ENCODE results near the gene SNRNP200.
"Not testable (repeated sequence)": the region's sequence is repeated elsewhere in the genome, so short reads cannot be mapped to it uniquely, and the experiment has no call there.

Gene SNRNP200

GRCh38 chr2:96325041-96325883 is 19.9 kb upstream of the SNRNP200 start, which contains the start of gene ITPRIPL1:
Gene ITPRIPL1 (plus strand): TSS chr2:96325317. CDS start chr2:96325840, 523 bp downstream.
- DNase-seq (ENCODE audit: low spot score), result no peak

- DNase-seq (ENCODE audit: low spot score), result no peak
Observed at GRCh38 chr2:96324721-96325040, 19.3 kb upstream of the SNRNP200 start.

DNA sequence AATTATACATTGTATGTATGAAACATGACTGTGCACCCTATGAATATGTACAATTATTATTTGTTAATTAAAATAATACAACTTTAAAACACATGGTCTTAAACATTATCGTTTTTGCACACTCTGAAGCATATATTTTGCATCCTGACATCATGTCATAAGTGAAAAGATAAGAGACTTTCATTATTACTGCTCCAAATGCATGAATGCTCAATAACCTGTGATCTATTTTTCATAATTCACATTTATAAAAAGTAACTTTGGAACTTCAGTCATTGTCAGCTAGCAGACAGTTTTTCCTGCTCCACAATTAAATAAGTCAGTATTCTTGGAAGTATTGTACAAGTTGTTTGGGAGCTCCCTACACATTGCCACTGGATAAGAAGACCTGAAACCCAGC is 18.5 kb upstream of the SNRNP200 start:
- DNase-seq (ENCODE audit: low spot score), result no peak

- DNase-seq (ENCODE audit: low spot score), result no peak
Observed at GRCh38 chr2:96320728-96321622, 15.6 kb upstream of the SNRNP200 start.

DNA sequence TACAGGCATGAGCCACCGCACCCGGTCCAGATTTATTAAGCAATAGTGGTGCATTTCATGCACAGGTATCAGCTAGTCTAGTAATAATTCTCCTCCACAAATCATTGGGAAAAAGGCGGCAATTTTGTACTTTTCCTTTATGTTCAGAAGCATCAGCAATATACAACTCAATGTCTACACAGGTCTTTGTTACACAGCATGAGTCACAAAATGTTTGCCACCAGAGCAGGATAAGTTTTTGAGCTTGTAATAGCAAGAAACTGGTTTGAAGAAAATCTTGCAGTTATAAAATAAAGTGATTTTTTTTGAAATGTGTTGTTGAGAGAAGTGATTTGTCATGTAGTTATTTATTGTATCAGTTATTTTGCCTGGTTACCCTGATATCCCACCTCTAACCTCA is 15.0 kb upstream of the SNRNP200 start:
- DNase-seq (ENCODE audit: low spot score), result no peak

- DNase-seq (ENCODE audit: low spot score), result no peak
Observed at GRCh38 chr2:96319396-96319795, 14.1 kb upstream of the SNRNP200 start.

GRCh38 chr2:96318723-96319122 is 13.4 kb upstream of the SNRNP200 start:
- no peak for DNase-seq (ENCODE audit: low spot score)

GRCh38 chr2:96317584-96317997 is 12.2 kb upstream of the SNRNP200 start:
- no peak for DNase-seq (ENCODE audit: low spot score)

DNA sequence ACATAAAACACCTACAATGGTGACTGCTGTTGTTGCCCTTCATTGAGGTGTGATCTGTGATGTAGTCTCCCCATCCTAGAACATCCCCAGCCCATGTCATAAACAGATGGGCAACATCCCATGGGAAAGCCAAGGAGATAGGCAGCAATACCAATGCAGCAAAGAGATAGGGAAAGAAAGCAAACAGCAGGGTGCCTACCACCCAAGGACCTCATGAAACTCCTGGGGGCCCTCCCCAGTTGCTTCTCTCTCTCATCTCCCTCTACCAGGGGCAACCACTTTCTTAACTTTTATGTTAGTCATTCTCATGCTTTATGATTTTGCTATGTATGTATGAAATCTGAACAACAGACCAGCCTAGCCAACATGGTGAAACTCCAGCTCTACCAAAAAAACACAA is 11.7 kb upstream of the SNRNP200 start:
- DNase-seq (ENCODE audit: low spot score), result no peak

GRCh38 chr2:96315400-96316071 is 10.2 kb upstream of the SNRNP200 start:
- DNase-seq (ENCODE audit: low spot score), result no peak

- DNase-seq (ENCODE audit: low spot score), result no peak
Observed at GRCh38 chr2:96315005-96315399, 9.7 kb upstream of the SNRNP200 start.

DNA sequence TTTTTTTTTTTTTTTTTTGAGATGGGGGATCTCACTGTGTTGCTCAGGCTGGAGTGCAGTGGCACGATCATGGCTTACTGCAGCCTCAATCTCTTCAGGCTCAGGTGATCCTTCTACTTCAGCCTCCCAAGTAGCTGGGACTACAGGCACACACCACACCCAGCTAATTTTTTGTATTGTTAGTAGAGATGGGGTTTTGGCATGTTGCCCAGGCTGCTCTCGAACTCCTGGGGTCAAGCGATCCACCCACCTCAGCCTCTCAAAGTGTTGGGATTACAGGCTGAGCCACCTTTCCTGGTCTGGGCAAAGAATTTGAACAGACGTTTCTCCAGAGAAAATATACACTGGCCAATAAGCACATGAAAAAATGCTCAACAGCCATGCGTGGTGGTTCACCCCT is 2.9 kb upstream of the SNRNP200 start:
- DNase-seq (ENCODE audit: low spot score), result no peak

DNA sequence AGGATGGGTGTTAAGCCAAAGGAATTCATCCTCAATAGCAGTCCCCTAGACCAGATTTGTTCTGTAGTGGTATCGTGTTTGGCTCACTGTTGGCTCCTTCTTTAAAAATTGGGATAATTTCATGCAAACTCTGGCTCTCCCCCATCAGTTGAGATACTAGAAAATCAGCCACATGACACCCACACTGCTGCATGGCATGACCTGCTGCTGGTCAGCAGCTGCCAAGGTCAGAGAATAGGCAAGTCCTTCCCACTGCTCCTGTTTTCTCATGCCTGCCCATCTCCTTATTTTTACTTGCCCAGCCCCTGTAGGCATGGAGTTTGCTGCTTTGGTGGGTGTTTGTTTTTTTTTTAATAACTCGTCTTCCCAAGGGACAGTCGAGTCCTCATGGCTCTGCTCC is 1.0 kb upstream of the SNRNP200 start:
- no peak for DNase-seq (ENCODE audit: low spot score)

- DNase-seq (ENCODE audit: low spot score), result no peak
Observed at GRCh38 chr2:96305979-96306308, 598 bp upstream of the SNRNP200 start.

DNA sequence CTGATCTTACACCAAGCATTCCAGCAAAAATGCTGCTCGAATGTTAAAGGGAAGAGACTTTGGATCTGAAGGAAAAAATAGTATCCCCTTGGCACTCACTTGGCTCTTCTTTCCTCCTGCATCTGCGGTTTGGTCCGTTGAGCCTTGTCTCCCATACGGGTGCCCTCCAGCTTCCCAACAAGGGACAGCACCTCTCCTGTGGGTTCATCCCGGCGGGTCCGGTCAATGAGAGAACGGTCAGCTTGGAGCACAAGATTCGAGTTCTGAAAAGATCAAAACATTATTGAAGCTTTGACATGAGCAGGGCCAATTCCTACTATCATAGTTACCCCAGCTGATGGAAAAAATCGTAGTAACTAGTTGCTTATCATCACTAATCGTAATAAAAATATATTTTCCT is 740 bp downstream of the SNRNP200 start:
- DNase-seq (ENCODE audit: low spot score), result no peak

DNA sequence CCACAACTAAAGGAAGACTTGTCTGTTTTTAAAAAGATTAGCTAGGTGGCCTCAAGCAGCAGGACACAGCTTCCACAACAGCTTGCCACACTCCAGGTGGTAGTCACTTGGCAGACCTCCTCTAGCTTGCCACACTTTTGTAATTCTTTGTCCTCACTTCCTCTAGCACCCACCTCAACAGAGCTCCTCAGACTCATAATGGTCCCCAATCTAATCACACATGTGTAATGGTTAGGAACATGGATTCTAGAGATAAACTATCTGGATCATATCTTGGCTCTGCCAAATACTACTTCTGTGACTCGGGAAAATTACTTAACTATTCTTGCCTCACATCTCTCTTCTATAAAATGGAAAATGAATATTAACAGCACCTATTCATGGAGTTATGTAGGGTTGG is 3.5 kb downstream of the SNRNP200 start:
- no peak for DNase-seq (ENCODE audit: low spot score)

- DNase-seq (ENCODE audit: low spot score), result no peak
Observed at GRCh38 chr2:96296925-96297324, 8.4 kb downstream of the SNRNP200 start.

DNA sequence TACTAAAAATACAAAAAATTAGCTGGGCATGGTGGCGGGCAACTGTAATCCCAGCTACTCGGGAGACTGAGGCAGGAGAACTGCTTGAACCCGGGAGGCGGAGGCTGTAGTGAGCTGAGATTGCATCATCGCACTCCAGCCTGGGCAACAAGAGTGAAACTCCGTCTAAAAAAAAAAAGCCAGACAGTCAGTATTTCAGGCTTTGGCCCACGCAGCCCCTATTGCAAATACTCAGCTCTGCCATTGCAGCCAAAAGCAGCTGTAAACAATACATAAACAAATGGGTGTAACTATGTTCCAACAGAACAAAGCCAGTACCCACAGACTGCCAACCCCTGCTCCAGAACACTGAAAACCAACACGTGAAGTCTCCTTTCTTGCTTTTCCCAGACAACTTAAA is 11.1 kb downstream of the SNRNP200 start:
- DNase-seq (ENCODE audit: low spot score), result not testable (repeated sequence)

- DNase-seq (ENCODE audit: low spot score), result no peak
Observed at GRCh38 chr2:96291751-96292150, 13.6 kb downstream of the SNRNP200 start.

DNA sequence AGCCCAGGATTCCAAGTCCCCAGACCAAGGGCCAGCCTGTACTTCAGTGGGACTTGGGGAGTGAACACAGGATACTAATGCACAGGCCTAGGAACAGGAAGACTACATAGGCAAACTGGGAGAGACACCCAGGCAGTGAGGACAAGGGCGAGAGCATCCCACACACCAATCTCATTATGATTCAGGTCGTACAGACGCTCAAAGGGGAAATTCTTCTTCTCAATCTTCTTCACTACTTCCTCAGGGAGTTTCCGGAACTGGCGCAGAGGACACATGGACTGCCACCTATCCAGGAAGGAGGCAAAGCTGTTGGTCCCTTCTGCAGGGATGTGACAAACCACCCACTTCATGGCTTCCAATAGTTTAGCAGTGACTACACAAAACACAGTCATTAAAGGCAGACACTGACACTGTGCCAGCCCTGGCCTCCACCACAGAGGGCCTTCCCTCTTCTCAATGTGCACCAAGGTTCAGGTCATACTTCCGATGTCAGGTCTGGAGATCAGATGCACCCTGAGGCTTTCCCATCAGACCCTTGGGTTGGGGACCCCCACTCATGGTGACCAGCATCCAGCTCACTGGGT is 18.0 kb downstream of the SNRNP200 start:
- DNase-seq (ENCODE audit: low spot score), result no peak

- DNase-seq (ENCODE audit: low spot score), result no peak
Observed at GRCh38 chr2:96276787-96277499, 28.4 kb downstream of the SNRNP200 start.

Measured in left forelimb (tissue), 1 donor.